ENCODE results near the gene PSTK. TPM values are rescaled to one million over a fixed set of nuclear protein-coding genes. Genes with fewer than 3 reads are reported as not detected.

Gene PSTK
- total RNA-seq, 1 donor from 2014 or later, result 5.3 TPM

GRCh38 chr10:123018531-123018930, 38.3 kb downstream of the PSTK start:
- DNase-seq, result no peak
- TF ChIP-seq CTCF (IDR thresholded peaks at IDR 0.05), result no peak
- ChIA-PET CTCF (no interaction called here), POLR2A (no interaction called here)
- Mint-ChIP-seq H3K9me3 (no peaks in the 10 kb centered on the region), H3K4me1 (no peaks in the 10 kb centered on the region), H3K36me3 (ENCODE audit: low read depth) (peaks cover 3% of the 10 kb centered on the region), H3K27me3 (no peaks in the 10 kb centered on the region), H3K4me3 (no peak overlapping the region), H3K27ac (no peak overlapping the region)
- intact Hi-C loops (cut with micrococcal nuclease), result no loop called here
- ATAC-seq (ENCODE audit: low read depth), result no peak

- ChIA-PET CTCF (no interaction called here), POLR2A (no interaction called here)
- H3K36me3 Mint-ChIP-seq (ENCODE audit: low read depth), result peaks cover 3% of the 10 kb centered on the region
- H3K27me3 Mint-ChIP-seq, result no peaks in the 10 kb centered on the region
- ATAC-seq (ENCODE audit: low read depth) (no peak), DNase-seq (no peak)
- intact Hi-C loops (cut with micrococcal nuclease), result no loop called here
- no peak overlapping the region for H3K27ac Mint-ChIP-seq
- TF ChIP-seq CTCF (IDR thresholded peaks at IDR 0.05), result no peak
- H3K4me3 Mint-ChIP-seq, result no peak overlapping the region
- peaks cover 2% of the 10 kb centered on the region for H3K4me1 Mint-ChIP-seq
- no peaks in the 10 kb centered on the region for H3K9me3 Mint-ChIP-seq
Observed at GRCh38 chr10:123019264-123019663, 39.1 kb downstream of the PSTK start.

- Mint-ChIP-seq H3K36me3 (ENCODE audit: low read depth) (peaks cover 2% of the 10 kb centered on the region), H3K27ac (no peak overlapping the region), H3K4me1 (peaks cover 9% of the 10 kb centered on the region), H3K9me3 (no peaks in the 10 kb centered on the region), H3K27me3 (no peaks in the 10 kb centered on the region), H3K4me3 (no peak overlapping the region)
- ATAC-seq (ENCODE audit: low read depth) (no peak), DNase-seq (no peak)
- intact Hi-C loops (cut with micrococcal nuclease), result no loop called here
- ChIA-PET CTCF (interaction anchor here (1.5 kb wide), 1 partner anchor 26 kb away, joined by 4 read pairs; no protein-coding TSS in a partner anchor), POLR2A (no interaction called here)
- no peak for TF ChIP-seq CTCF (IDR thresholded peaks at IDR 0.05)
Observed at GRCh38 chr10:123019941-123020703, 39.9 kb downstream of the PSTK start.

- H3K4me3 Mint-ChIP-seq, result no peak overlapping the region
- CTCF ChIA-PET, result interaction anchor here (0.8 to 1.5 kb wide), 2 partner anchors 11 to 24 kb away, joined by 3 to 4 read pairs; no protein-coding TSS in a partner anchor
- intact Hi-C loops (cut with micrococcal nuclease), result no loop called here
- H3K4me1 Mint-ChIP-seq, result peaks cover 10% of the 10 kb centered on the region
- TF ChIP-seq CTCF (IDR thresholded peaks at IDR 0.05), result no peak
- ATAC-seq (ENCODE audit: low read depth) (no peak), DNase-seq (no peak)
- no peaks in the 10 kb centered on the region for H3K9me3 Mint-ChIP-seq
- H3K27me3 Mint-ChIP-seq, result no peaks in the 10 kb centered on the region
- H3K27ac Mint-ChIP-seq, result no peak overlapping the region
- H3K36me3 Mint-ChIP-seq (ENCODE audit: low read depth), result no peaks in the 10 kb centered on the region
- POLR2A ChIA-PET, result no interaction called here
Observed at GRCh38 chr10:123021517-123021916, 41.3 kb downstream of the PSTK start.

GRCh38 chr10:123024540-123024939, 44.3 kb downstream of the PSTK start:
- CTCF ChIA-PET, result no interaction called here
- H3K27ac Mint-ChIP-seq, result no peak overlapping the region

More at GRCh38 chr10:123024540-123024939, 44.3 kb downstream of the PSTK start:
- intact Hi-C loops (cut with micrococcal nuclease), result no loop called here
- no peaks in the 10 kb centered on the region for H3K36me3 Mint-ChIP-seq (ENCODE audit: low read depth)
- H3K27me3 Mint-ChIP-seq, result no peaks in the 10 kb centered on the region
- H3K4me1 Mint-ChIP-seq, result peaks cover 10% of the 10 kb centered on the region
- TF ChIP-seq CTCF (IDR thresholded peaks at IDR 0.05), result no peak
- DNase-seq (no peak), ATAC-seq (ENCODE audit: low read depth) (no peak)
- no peaks in the 10 kb centered on the region for H3K9me3 Mint-ChIP-seq
- POLR2A ChIA-PET, result no interaction called here
- no peak overlapping the region for H3K4me3 Mint-ChIP-seq

Measured in activated B cell treated with CpG ODN at 0.5 μM for 24 hours (primary cell).